HepG2 (cell line): ENCODE data around the gene REEP2. TPM values are rescaled to one million over a fixed set of nuclear protein-coding genes. Genes with fewer than 3 reads are reported as not detected.

Source experiments
- ARNTL ChIP-seq: sonication (generic); formaldehyde crosslinking; IDR thresholded peaks from 2 replicates; pipeline ENCODE4 v1.4.0; 2020; ENCODE audit warnings: mild to moderate bottlenecking, missing genetic modification reagents
- HNRNPUL1 ChIP-seq: fragments of 200-400 bp; formaldehyde crosslinking; IDR thresholded peaks from 2 replicates; pipeline ENCODE4 v1.6.1; 2017; ENCODE audit warnings: low read depth, mild to moderate bottlenecking, low read length, moderate library complexity
- IKZF1 ChIP-seq: fragments of 450-650 bp; IDR thresholded peaks from 2 replicates; pipeline ENCODE4 v1.7.1; 2016
- KDM5B ChIP-seq: sonication (generic); formaldehyde crosslinking; IDR thresholded peaks from 2 replicates; pipeline ENCODE4 v1.4.0; 2020; ENCODE audit warnings: missing genetic modification reagents, mild to moderate bottlenecking, borderline replicate concordance
- MEIS2 ChIP-seq: sonication (generic); formaldehyde crosslinking; IDR thresholded peaks from 2 replicates; pipeline ENCODE4 v1.9.0; 2021; ENCODE audit warnings: mild to moderate bottlenecking, missing genetic modification reagents
- MTA1 ChIP-seq: sonication (generic); formaldehyde crosslinking; IDR thresholded peaks from 2 replicates; pipeline ENCODE4 v1.4.0; 2020; ENCODE audit warnings: missing genetic modification reagents, mild to moderate bottlenecking, borderline replicate concordance
- MXD1 ChIP-seq: sonication (generic); formaldehyde crosslinking; IDR thresholded peaks from 2 replicates; pipeline ENCODE4 v1.4.0; 2020; ENCODE audit warnings: mild to moderate bottlenecking, missing genetic modification reagents
- MZF1 ChIP-seq: sonication (generic); formaldehyde crosslinking; IDR thresholded peaks from 2 replicates; pipeline ENCODE4 v1.8.1; 2023; ENCODE audit warnings: mild to moderate bottlenecking, missing genetic modification reagents, borderline replicate concordance
- SMAD9 ChIP-seq: sonication (generic); formaldehyde crosslinking; IDR thresholded peaks from 2 replicates; pipeline ENCODE4 v1.5.1; 2020; ENCODE audit warnings: mild to moderate bottlenecking, missing genetic modification reagents
- TAF15 ChIP-seq: fragments of 200-400 bp; formaldehyde crosslinking; IDR thresholded peaks from one replicate; pipeline ENCODE4 v1.6.1; 2018; ENCODE audit warnings: mild to moderate bottlenecking, low read depth, low read length; ENCODE audit not compliant: poor library complexity, severe bottlenecking
- TCF7L2 ChIP-seq: IDR thresholded peaks from 2 replicates; pipeline ENCODE4 v1.6.1; 2011; ENCODE audit warnings: mild to moderate bottlenecking, low read depth, low read length, moderate library complexity
- ZBTB43 ChIP-seq: sonication (generic); formaldehyde crosslinking; conservative IDR thresholded peaks from 2 replicates; pipeline ENCODE4 v1.4.0; 2020; ENCODE audit warnings: missing genetic modification reagents
- ZNF557 ChIP-seq: sonication (generic); formaldehyde crosslinking; IDR thresholded peaks from 2 replicates; pipeline ENCODE4 v1.4.0; 2020; ENCODE audit warnings: missing genetic modification reagents
- ZNF614 ChIP-seq: IDR thresholded peaks from 2 replicates; pipeline ENCODE4 v1.6.1; 2018; ENCODE audit warnings: missing biosample characterization, missing genetic modification reagents, inconsistent platforms, borderline replicate concordance
- ZNF678 ChIP-seq: sonication (generic); formaldehyde crosslinking; IDR thresholded peaks from 2 replicates; pipeline ENCODE4 v1.4.0; 2020; ENCODE audit warnings: mild to moderate bottlenecking, missing genetic modification reagents
- ZNF7 ChIP-seq: IDR thresholded peaks from 2 replicates; pipeline ENCODE4 v1.6.1; 2016; ENCODE audit warnings: missing biosample characterization, missing genetic modification reagents
- ZSCAN31 ChIP-seq: sonication (generic); formaldehyde crosslinking; IDR thresholded peaks from 2 replicates; pipeline ENCODE4 v1.5.0; 2020; ENCODE audit warnings: low read depth, mild to moderate bottlenecking, missing genetic modification reagents
- polyA plus RNA-seq, 8 experiments: library from polyadenylated mRNA; depleted of rRNA in 3 of 8; stranded (reverse) in 7 of 8; unstranded in 1 of 8; fragments of >200 nt; fragmentation: Illumina TruSeq in 4 of 8; extraction: Trizol in 4 of 8; gene quantifications; 2 replicates each; pipeline versions ENCODE4 v1.2.1 to v1.2.3, GENCODE V29; 2011 to 2016; ENCODE audit warnings: low read depth in 4 of 8, missing spikeins in 1 of 8, mixed read lengths in 1 of 8; ENCODE audit not compliant: insufficient read depth in 1 of 8
- total RNA-seq, 5 experiments: library from RNA; depleted of rRNA; stranded (reverse); fragments of >200 nt; fragmentation: Illumina TruSeq; extraction: Trizol; gene quantifications; 2 replicates each; pipeline ENCODE4 v1.2.3, GENCODE V29; 2016; ENCODE audit warnings: low read depth in 1 of 5
- TF ChIP-seq, protein P1 (sequence below): sonication (generic); formaldehyde crosslinking; IDR thresholded peaks from 2 replicates; pipeline ENCODE4 v1.4.0; 2020; ENCODE audit warnings: missing genetic modification reagents
- TF ChIP-seq, protein P2 (sequence below): sonication (generic); formaldehyde crosslinking; conservative IDR thresholded peaks from 2 replicates; pipeline ENCODE4 v1.8.0; 2022; ENCODE audit warnings: mild to moderate bottlenecking, moderate library complexity, missing genetic modification reagents
- TF ChIP-seq, protein P3 (sequence below): sonication (generic); formaldehyde crosslinking; IDR thresholded peaks from 2 replicates; pipeline ENCODE4 v1.4.0; 2020; ENCODE audit warnings: missing genetic modification reagents, borderline replicate concordance

REEP2 gene
- total and polyA plus RNA-seq, 2 of the 13 experiments (the other 11 are each of a cell fraction or from before 2014, with no cell fraction given), result 5.3 to 7.8 TPM

DNA sequence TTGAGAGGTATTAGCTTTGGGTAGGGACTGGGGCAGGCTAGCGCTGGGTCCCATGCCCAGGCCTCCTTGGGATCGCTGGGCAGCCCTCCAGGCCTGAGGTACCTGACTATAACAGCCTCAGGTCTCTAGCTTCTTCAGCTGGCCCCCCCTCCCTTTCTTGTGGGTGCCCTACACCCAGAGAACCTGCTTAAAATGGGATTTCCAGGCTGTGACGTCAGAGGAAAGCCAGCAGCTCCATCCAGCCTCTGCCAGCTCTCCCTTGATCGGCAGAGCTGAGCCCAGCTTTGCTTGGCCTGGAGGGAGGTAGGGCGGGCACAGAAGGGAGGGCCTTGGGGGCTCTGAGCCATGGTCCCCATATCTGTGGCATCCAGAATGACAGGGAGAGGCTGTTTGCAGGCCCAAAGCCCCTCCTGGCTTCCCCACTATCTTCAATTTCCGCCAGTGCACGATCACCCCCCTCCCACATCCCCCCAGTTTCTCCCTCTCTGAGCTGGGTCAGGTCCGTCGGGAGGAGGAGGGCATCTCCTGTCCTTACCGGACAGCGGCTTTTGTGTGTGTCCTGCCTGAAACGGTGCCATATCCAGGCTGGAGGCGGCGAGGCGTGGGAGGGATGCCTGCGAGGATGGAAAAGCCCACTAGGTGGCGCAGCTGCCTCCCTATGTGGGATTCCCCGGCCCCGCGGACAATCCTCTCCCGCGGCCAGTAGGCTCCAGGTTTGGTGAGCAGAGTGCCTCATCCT is 10.8 kb downstream of the REEP2 start (continued):
- TF ChIP-seq, protein P1, sequence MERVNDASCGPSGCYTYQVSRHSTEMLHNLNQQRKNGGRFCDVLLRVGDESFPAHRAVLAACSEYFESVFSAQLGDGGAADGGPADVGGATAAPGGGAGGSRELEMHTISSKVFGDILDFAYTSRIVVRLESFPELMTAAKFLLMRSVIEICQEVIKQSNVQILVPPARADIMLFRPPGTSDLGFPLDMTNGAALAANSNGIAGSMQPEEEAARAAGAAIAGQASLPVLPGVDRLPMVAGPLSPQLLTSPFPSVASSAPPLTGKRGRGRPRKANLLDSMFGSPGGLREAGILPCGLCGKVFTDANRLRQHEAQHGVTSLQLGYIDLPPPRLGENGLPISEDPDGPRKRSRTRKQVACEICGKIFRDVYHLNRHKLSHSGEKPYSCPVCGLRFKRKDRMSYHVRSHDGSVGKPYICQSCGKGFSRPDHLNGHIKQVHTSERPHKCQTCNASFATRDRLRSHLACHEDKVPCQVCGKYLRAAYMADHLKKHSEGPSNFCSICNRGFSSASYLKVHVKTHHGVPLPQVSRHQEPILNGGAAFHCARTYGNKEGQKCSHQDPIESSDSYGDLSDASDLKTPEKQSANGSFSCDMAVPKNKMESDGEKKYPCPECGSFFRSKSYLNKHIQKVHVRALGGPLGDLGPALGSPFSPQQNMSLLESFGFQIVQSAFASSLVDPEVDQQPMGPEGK (CRISPR knock-in tag), result no peak
- TF ChIP-seq MTA1 (CRISPR knock-in tag) (no peak), TAF15 (no peak), HNRNPUL1 (no peak), SMAD9 (no peak), MZF1 (CRISPR knock-in tag) (no peak), MEIS2 (CRISPR knock-in tag) (no peak), ZNF7 (no peak), ZNF614 (no peak), ZBTB43 (CRISPR knock-in tag) (no peak), IKZF1 (no peak), ARNTL (CRISPR knock-in tag) (no peak), TCF7L2 (no peak), ZNF678 (CRISPR knock-in tag) (no peak), ZNF557 (CRISPR knock-in tag) (no peak), ZSCAN31 (CRISPR knock-in tag) (no peak), MXD1 (CRISPR knock-in tag) (no peak), KDM5B (CRISPR knock-in tag) (no peak; the same call in 1 of the 2 replicates)
- TF ChIP-seq, protein P2, sequence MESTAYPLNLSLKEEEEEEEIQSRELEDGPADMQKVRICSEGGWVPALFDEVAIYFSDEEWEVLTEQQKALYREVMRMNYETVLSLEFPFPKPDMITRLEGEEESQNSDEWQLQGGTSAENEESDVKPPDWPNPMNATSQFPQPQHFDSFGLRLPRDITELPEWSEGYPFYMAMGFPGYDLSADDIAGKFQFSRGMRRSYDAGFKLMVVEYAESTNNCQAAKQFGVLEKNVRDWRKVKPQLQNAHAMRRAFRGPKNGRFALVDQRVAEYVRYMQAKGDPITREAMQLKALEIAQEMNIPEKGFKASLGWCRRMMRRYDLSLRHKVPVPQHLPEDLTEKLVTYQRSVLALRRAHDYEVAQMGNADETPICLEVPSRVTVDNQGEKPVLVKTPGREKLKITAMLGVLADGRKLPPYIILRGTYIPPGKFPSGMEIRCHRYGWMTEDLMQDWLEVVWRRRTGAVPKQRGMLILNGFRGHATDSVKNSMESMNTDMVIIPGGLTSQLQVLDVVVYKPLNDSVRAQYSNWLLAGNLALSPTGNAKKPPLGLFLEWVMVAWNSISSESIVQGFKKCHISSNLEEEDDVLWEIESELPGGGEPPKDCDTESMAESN (CRISPR knock-in tag), result no peak
- TF ChIP-seq, protein P3, sequence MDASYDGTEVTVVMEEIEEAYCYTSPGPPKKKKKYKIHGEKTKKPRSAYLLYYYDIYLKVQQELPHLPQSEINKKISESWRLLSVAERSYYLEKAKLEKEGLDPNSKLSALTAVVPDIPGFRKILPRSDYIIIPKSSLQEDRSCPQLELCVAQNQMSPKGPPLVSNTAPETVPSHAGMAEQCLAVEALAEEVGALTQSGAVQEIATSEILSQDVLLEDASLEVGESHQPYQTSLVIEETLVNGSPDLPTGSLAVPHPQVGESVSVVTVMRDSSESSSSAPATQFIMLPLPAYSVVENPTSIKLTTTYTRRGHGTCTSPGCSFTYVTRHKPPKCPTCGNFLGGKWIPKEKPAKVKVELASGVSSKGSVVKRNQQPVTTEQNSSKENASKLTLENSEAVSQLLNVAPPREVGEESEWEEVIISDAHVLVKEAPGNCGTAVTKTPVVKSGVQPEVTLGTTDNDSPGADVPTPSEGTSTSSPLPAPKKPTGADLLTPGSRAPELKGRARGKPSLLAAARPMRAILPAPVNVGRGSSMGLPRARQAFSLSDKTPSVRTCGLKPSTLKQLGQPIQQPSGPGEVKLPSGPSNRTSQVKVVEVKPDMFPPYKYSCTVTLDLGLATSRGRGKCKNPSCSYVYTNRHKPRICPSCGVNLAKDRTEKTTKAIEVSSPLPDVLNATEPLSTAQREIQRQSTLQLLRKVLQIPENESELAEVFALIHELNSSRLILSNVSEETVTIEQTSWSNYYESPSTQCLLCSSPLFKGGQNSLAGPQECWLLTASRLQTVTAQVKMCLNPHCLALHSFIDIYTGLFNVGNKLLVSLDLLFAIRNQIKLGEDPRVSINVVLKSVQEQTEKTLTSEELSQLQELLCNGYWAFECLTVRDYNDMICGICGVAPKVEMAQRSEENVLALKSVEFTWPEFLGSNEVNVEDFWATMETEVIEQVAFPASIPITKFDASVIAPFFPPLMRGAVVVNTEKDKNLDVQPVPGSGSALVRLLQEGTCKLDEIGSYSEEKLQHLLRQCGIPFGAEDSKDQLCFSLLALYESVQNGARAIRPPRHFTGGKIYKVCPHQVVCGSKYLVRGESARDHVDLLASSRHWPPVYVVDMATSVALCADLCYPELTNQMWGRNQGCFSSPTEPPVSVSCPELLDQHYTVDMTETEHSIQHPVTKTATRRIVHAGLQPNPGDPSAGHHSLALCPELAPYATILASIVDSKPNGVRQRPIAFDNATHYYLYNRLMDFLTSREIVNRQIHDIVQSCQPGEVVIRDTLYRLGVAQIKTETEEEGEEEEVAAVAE, result no peak
